Astrocyte (in vitro differentiated cells and primary cell): Measurements from ENCODE around the gene WIPF2. TPM values are rescaled to one million over a fixed set of nuclear protein-coding genes. Genes with fewer than 3 reads are reported as not detected.

Experiments
- DNase-seq: peaks from one replicate; pipeline ENCODE4 v3.0.0-alpha.2; 2010; ENCODE audit warnings: low read depth
- FAIRE-seq: peaks from 2 replicates; lab custom pipeline; 2011; peaks lifted over from hg19 to GRCh38; lab: Jason Lieb, UNC
- H2AFZ ChIP-seq: 2 replicates; pipeline ENCODE4 v1.6.0; 2012; ENCODE audit warnings: low read depth, low read length, inconsistent platforms
- H3K27ac ChIP-seq: 2 replicates; pipeline ENCODE4 v1.5.1; 2011; ENCODE audit warnings: low read depth, low read length, inconsistent platforms
- H3K27me3 ChIP-seq: 2 replicates; pipeline ENCODE4 v1.6.0; 2011; ENCODE audit warnings: low read length, inconsistent platforms; ENCODE audit not compliant: insufficient read depth
- H3K36me3 ChIP-seq: 2 replicates; pipeline ENCODE4 v1.5.1; 2011; ENCODE audit warnings: low read length, inconsistent platforms; ENCODE audit not compliant: insufficient read depth
- H3K4me1 ChIP-seq: 2 replicates; pipeline ENCODE4 v1.5.1; 2011; ENCODE audit warnings: low read length, inconsistent platforms; ENCODE audit not compliant: insufficient read depth
- H3K4me2 ChIP-seq: 2 replicates; pipeline ENCODE4 v1.6.0; 2012; ENCODE audit warnings: low read length, inconsistent platforms
- H3K4me3 ChIP-seq: 2 replicates; pipeline ENCODE4 v1.5.1; 2011; ENCODE audit warnings: low read depth, mild to moderate bottlenecking, low read length, inconsistent platforms; ENCODE audit not compliant: insufficient read depth
- H3K79me2 ChIP-seq: 2 replicates; pipeline ENCODE4 v1.6.0; 2012; ENCODE audit warnings: mild to moderate bottlenecking, low read length, inconsistent platforms; ENCODE audit not compliant: insufficient read depth
- H3K9ac ChIP-seq: 2 replicates; pipeline ENCODE4 v1.6.0; 2012; ENCODE audit warnings: mild to moderate bottlenecking, low read length, inconsistent platforms
- H3K9me3 ChIP-seq: 2 replicates; pipeline ENCODE4 v1.5.1; 2012; ENCODE audit warnings: low read depth, mild to moderate bottlenecking, low read length, inconsistent platforms; ENCODE audit not compliant: insufficient read depth
- H4K20me1 ChIP-seq: 2 replicates; pipeline ENCODE4 v1.6.0; 2012; ENCODE audit warnings: low read length, inconsistent platforms; ENCODE audit not compliant: insufficient read depth
- H3K27ac Mint-ChIP-seq: one replicate; pipeline ENCODE4 v1.8.0; 2021; ENCODE audit warnings: mild to moderate bottlenecking, mixed read lengths; ENCODE audit not compliant: unreplicated experiment
- H3K27me3 Mint-ChIP-seq: one replicate; pipeline ENCODE4 v1.8.0; 2021; ENCODE audit warnings: low read depth, mixed read lengths; ENCODE audit not compliant: unreplicated experiment
- H3K36me3 Mint-ChIP-seq: one replicate; pipeline ENCODE4 v1.8.0; 2021; ENCODE audit warnings: low read depth, mixed read lengths; ENCODE audit not compliant: unreplicated experiment
- H3K4me1 Mint-ChIP-seq: one replicate; pipeline ENCODE4 v1.8.0; 2021; ENCODE audit warnings: low read depth, mixed read lengths; ENCODE audit not compliant: unreplicated experiment
- H3K4me3 Mint-ChIP-seq: one replicate; pipeline ENCODE4 v1.8.0; 2021; ENCODE audit warnings: mild to moderate bottlenecking, moderate library complexity, mixed read lengths; ENCODE audit not compliant: unreplicated experiment
- H3K9me3 Mint-ChIP-seq: one replicate; pipeline ENCODE4 v1.8.0; 2021; ENCODE audit warnings: mild to moderate bottlenecking, mixed read lengths; ENCODE audit not compliant: unreplicated experiment
- EZH2 ChIP-seq: IDR thresholded peaks from 2 replicates; pipeline ENCODE4 v1.6.1; 2012; ENCODE audit warnings: mild to moderate bottlenecking, low read length, inconsistent platforms; ENCODE audit not compliant: insufficient read depth
- total RNA-seq: library from RNA; stranded (reverse); gene quantifications from 2 replicates; pipeline ENCODE4 v1.2.1, GENCODE V29; 2021
- TF ChIP-seq, protein P1 (sequence below): IDR thresholded peaks from 2 replicates; pipeline ENCODE4 v1.5.1; 2011; ENCODE audit warnings: low read depth, mild to moderate bottlenecking, inconsistent platforms, low read length, moderate library complexity; ENCODE audit not compliant: insufficient read depth

WIPF2 gene
- total RNA-seq, 1 donor from 2014 or later, result 30.7 TPM

GRCh38 chr17:40187238-40187637 is 31.9 kb upstream of the WIPF2 start:
- H3K27ac Mint-ChIP-seq, result no peak overlapping the region
- Histone ChIP-seq H3K9ac (no peak overlapping the region), H3K4me2 (no peak overlapping the region), H4K20me1 (no peaks in the 10 kb centered on the region), H3K4me3 (no peak overlapping the region), H3K27ac (no peak overlapping the region), H3K9me3 (no peaks in the 10 kb centered on the region), H3K79me2 (no peaks in the 10 kb centered on the region), H3K36me3 (no peaks in the 10 kb centered on the region), H3K27me3 (no peaks in the 10 kb centered on the region), H2AFZ (no peak overlapping the region), H3K4me1 (peaks cover 3% of the 10 kb centered on the region)
- peaks cover 16% of the 10 kb centered on the region for H3K36me3 Mint-ChIP-seq
- TF ChIP-seq EZH2, result no peak
- TF ChIP-seq, protein P1, sequence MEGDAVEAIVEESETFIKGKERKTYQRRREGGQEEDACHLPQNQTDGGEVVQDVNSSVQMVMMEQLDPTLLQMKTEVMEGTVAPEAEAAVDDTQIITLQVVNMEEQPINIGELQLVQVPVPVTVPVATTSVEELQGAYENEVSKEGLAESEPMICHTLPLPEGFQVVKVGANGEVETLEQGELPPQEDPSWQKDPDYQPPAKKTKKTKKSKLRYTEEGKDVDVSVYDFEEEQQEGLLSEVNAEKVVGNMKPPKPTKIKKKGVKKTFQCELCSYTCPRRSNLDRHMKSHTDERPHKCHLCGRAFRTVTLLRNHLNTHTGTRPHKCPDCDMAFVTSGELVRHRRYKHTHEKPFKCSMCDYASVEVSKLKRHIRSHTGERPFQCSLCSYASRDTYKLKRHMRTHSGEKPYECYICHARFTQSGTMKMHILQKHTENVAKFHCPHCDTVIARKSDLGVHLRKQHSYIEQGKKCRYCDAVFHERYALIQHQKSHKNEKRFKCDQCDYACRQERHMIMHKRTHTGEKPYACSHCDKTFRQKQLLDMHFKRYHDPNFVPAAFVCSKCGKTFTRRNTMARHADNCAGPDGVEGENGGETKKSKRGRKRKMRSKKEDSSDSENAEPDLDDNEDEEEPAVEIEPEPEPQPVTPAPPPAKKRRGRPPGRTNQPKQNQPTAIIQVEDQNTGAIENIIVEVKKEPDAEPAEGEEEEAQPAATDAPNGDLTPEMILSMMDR, result no peak
- no peaks in the 10 kb centered on the region for H3K9me3 Mint-ChIP-seq
- no peak overlapping the region for H3K4me3 Mint-ChIP-seq
- DNase-seq (no peak), FAIRE-seq (no peak)
- peaks cover 4% of the 10 kb centered on the region for H3K4me1 Mint-ChIP-seq
- H3K27me3 Mint-ChIP-seq, result peaks cover 1% of the 10 kb centered on the region

DNA sequence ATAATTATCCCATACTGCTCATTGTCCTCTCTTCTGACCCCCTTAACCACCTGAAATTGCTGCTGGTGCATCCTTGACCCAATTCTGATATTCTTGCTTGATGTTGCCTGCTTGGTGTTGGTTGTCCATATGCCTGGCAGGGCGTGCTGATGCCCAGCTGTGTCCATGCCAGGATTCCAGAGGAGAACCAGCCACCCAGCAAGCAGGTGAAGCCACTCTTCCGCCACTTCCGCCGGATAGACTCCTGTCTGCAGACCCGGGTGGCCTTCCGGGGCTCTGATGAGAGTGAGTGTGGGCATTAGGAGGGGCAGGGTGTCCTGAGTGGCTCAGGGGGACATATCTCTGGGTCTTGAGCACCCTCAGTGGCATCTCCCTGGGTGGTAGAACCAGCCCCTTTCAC is 30.4 kb upstream of the WIPF2 start:
- H3K9ac ChIP-seq, result no peak overlapping the region
- Mint-ChIP-seq H3K4me3 (no peak overlapping the region), H3K9me3 (no peaks in the 10 kb centered on the region), H3K27me3 (peaks cover 1% of the 10 kb centered on the region), H3K4me1 (peaks cover 4% of the 10 kb centered on the region), H3K27ac (no peak overlapping the region), H3K36me3 (peaks cover 21% of the 10 kb centered on the region)
- TF ChIP-seq, protein P1, result no peak
- no peak for TF ChIP-seq EZH2
- no peak overlapping the region for H2AFZ ChIP-seq
- H3K27ac ChIP-seq, result no peak overlapping the region
- no peak overlapping the region for H3K4me2 ChIP-seq
- no peak for FAIRE-seq
- no peaks in the 10 kb centered on the region for H3K9me3 ChIP-seq
- H3K4me1 ChIP-seq, result peaks cover 3% of the 10 kb centered on the region
- H4K20me1 ChIP-seq, result no peaks in the 10 kb centered on the region
- H3K79me2 ChIP-seq, result no peaks in the 10 kb centered on the region
- no peak for DNase-seq
- H3K27me3 ChIP-seq, result no peaks in the 10 kb centered on the region
- H3K4me3 ChIP-seq, result no peak overlapping the region
- H3K36me3 ChIP-seq, result peaks cover 2% of the 10 kb centered on the region

DNA sequence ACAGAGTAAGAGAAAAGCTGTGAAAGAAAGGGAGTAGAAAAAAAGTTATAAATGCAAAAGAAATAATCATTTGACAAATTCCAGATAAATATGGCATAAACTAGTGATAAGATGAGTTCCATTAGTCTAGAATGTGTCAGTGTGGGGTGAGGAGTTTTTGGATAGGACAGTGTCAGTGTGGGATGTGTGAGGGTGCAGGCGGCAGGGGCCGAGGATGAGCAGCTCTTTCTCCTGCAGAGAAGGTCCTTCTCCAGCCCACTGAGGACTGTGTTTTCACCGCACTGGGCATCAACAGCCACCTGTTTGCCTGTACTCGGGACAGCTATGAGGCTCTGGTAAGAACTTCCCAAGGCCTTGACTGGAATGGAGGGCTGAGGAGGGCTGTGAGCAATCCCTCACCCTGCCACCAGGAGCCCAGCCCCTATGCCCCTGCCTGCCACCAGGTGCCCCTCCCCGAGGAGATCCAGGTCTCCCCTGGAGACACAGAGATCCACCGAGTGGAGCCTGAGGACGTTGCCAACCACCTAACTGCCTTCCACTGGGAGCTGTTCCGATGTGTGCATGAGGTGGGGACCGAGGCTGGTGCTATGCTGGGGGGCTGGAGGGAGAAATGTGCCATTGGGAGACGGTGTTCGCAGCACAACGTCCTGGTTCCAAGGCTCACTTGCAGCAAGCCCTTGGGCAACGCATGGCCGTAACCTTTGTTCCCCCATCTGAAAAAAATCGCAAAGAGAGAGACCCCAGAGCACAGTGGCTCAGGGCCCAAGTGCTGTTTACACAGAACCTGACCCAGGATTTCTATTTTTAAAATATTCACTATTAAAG is 28.7 kb upstream of the WIPF2 start:
- H3K36me3 Mint-ChIP-seq, result peaks cover 24% of the 10 kb centered on the region
- H3K9me3 Mint-ChIP-seq, result no peaks in the 10 kb centered on the region
- Histone ChIP-seq H4K20me1 (no peaks in the 10 kb centered on the region), H3K79me2 (no peaks in the 10 kb centered on the region), H3K27ac (no peak overlapping the region), H3K4me2 (peak overlapping the region; percentile 88), H2AFZ (no peak overlapping the region), H3K4me3 (no peak overlapping the region), H3K4me1 (peaks cover 3% of the 10 kb centered on the region), H3K9me3 (no peaks in the 10 kb centered on the region), H3K27me3 (no peaks in the 10 kb centered on the region), H3K9ac (no peak overlapping the region), H3K36me3 (peaks cover 2% of the 10 kb centered on the region)
- TF ChIP-seq, protein P1, result peak; percentile 2
- TF ChIP-seq EZH2, result no peak
- peaks cover 4% of the 10 kb centered on the region for H3K4me1 Mint-ChIP-seq
- peaks cover 1% of the 10 kb centered on the region for H3K27me3 Mint-ChIP-seq
- H3K27ac Mint-ChIP-seq, result no peak overlapping the region
- peak overlapping the region; percentile 56 for H3K4me3 Mint-ChIP-seq
- FAIRE-seq (no peak), DNase-seq (no peak)
